ENCODE results near the gene OR4D1.
"Not testable (repeated sequence)": the region's sequence is repeated elsewhere in the genome, so short reads cannot be mapped to it uniquely, and the experiment has no call there.

Gene OR4D1

GRCh38 chr17:58120195-58120822, 27.9 kb upstream of the OR4D1 start:
- Histone ChIP-seq H3K9ac (ENCODE audit: low read length) (no peak overlapping the region), H3K4me3 (ENCODE audit: insufficient read depth in 1 of 2, low read depth in 1 of 2, low read length in 2 of 2) (no peak overlapping the region), H2AFZ (ENCODE audit: low read depth, low read length) (no peak overlapping the region), H3K36me3 (ENCODE audit: control insufficient read depth in 1 of 2, insufficient read depth in 2 of 2, low read depth in 1 of 2, low read length in 2 of 2) (no peaks in the 10 kb centered on the region), H3K4me1 (ENCODE audit: control insufficient read depth, insufficient read depth, low read depth, low read length) (no peaks in the 10 kb centered on the region), H3K27ac (ENCODE audit: low read length, poor library complexity, severe bottlenecking) (no peak overlapping the region), H2BK12ac (ENCODE audit: low read length in 2 of 2) (no peak overlapping the region), H3K14ac (ENCODE audit: low read length in 2 of 2) (no peak overlapping the region), H2BK120ac (ENCODE audit: low read depth, low read length) (no peak overlapping the region), H3K9me3 (ENCODE audit: control insufficient read depth, low read length) (no peaks in the 10 kb centered on the region), H3K23ac (ENCODE audit: low read length in 2 of 2) (no peak overlapping the region), H3K18ac (ENCODE audit: low read depth in 1 of 2, low read length in 2 of 2) (no peak overlapping the region), H2AK5ac (ENCODE audit: low read length, severe bottlenecking) (no peak overlapping the region), H4K91ac (ENCODE audit: low read length) (no peak overlapping the region), H3K4me2 (ENCODE audit: low read length, poor library complexity, severe bottlenecking) (no peak overlapping the region), H3K79me1 (replicated peaks; ENCODE audit: low read length, poor library complexity, severe bottlenecking) (no peaks in the 10 kb centered on the region), H3K4ac (ENCODE audit: low read depth in 1 of 2, low read length in 2 of 2) (no peak overlapping the region), H4K8ac (ENCODE audit: low read length) (no peak overlapping the region), H2BK5ac (ENCODE audit: low read depth, low read length, poor library complexity, severe bottlenecking) (no peak overlapping the region), H3K27me3 (ENCODE audit: control insufficient read depth in 1 of 2, insufficient read depth in 1 of 2, low read length in 2 of 2) (peaks cover 19 to 38% of the 10 kb centered on the region in 2 experiments), H2BK15ac (ENCODE audit: low read depth, poor library complexity, severe bottlenecking) (no peak overlapping the region)
- peak; percentile 65 for DNase-seq
- 0% methylated on average over 3 of the region's 7 CpGs for WGBS

- H3K4ac ChIP-seq (ENCODE audit: low read depth in 1 of 2, low read length in 2 of 2): no peak overlapping the region
- H3K14ac ChIP-seq (ENCODE audit: low read length in 2 of 2): no peak overlapping the region
- no peak overlapping the region for H4K8ac ChIP-seq (ENCODE audit: low read length)
- no peak overlapping the region for H3K9ac ChIP-seq (ENCODE audit: low read length)
- no peak overlapping the region for H3K18ac ChIP-seq (ENCODE audit: low read depth in 1 of 2, low read length in 2 of 2)
- H2BK15ac ChIP-seq (ENCODE audit: low read depth, poor library complexity, severe bottlenecking): no peak overlapping the region
- DNase-seq: peak; percentile 20
- no peak overlapping the region for H3K27ac ChIP-seq (ENCODE audit: low read length, poor library complexity, severe bottlenecking)
- H2BK120ac ChIP-seq (ENCODE audit: low read depth, low read length): no peak overlapping the region
- 64% methylated on average over 5 of the region's 5 CpGs for WGBS
- no peaks in the 10 kb centered on the region for H3K4me1 ChIP-seq (ENCODE audit: control insufficient read depth, insufficient read depth, low read depth, low read length)
- H3K79me1 ChIP-seq (replicated peaks; ENCODE audit: low read length, poor library complexity, severe bottlenecking): no peaks in the 10 kb centered on the region
- H2AFZ ChIP-seq (ENCODE audit: low read depth, low read length): no peak overlapping the region
- H4K91ac ChIP-seq (ENCODE audit: low read length): no peak overlapping the region
- H3K4me3 ChIP-seq (ENCODE audit: insufficient read depth in 1 of 2, low read depth in 1 of 2, low read length in 2 of 2): no peak overlapping the region
- H3K4me2 ChIP-seq (ENCODE audit: low read length, poor library complexity, severe bottlenecking): no peak overlapping the region
- no peaks in the 10 kb centered on the region for H3K9me3 ChIP-seq (ENCODE audit: control insufficient read depth, low read length)
- no peaks in the 10 kb centered on the region for H3K36me3 ChIP-seq (ENCODE audit: control insufficient read depth in 1 of 2, insufficient read depth in 2 of 2, low read depth in 1 of 2, low read length in 2 of 2)
- no peak overlapping the region for H2AK5ac ChIP-seq (ENCODE audit: low read length, severe bottlenecking)
- no peak overlapping the region for H2BK12ac ChIP-seq (ENCODE audit: low read length in 2 of 2)
- no peak overlapping the region for H2BK5ac ChIP-seq (ENCODE audit: low read depth, low read length, poor library complexity, severe bottlenecking)
- peaks cover 9 to 30% of the 10 kb centered on the region in 2 experiments for H3K27me3 ChIP-seq (ENCODE audit: control insufficient read depth in 1 of 2, insufficient read depth in 1 of 2, low read length in 2 of 2)
- H3K23ac ChIP-seq (ENCODE audit: low read length in 2 of 2): no peak overlapping the region
These were observed 26.3 kb upstream of the OR4D1 start for GRCh38 chr17:58121925-58122324.

- H3K27me3 ChIP-seq (ENCODE audit: control insufficient read depth in 1 of 2, insufficient read depth in 1 of 2, low read length in 2 of 2): peaks cover 10 to 26% of the 10 kb centered on the region in 2 experiments
- no peak overlapping the region for H4K8ac ChIP-seq (ENCODE audit: low read length)
- H2BK120ac ChIP-seq (ENCODE audit: low read depth, low read length): no peak overlapping the region
- H3K9ac ChIP-seq (ENCODE audit: low read length): no peak overlapping the region
- H3K4me3 ChIP-seq (ENCODE audit: insufficient read depth in 1 of 2, low read depth in 1 of 2, low read length in 2 of 2): no peak overlapping the region
- no peak overlapping the region for H2BK15ac ChIP-seq (ENCODE audit: low read depth, poor library complexity, severe bottlenecking)
- no peak overlapping the region for H2AK5ac ChIP-seq (ENCODE audit: low read length, severe bottlenecking)
- no peaks in the 10 kb centered on the region for H3K4me1 ChIP-seq (ENCODE audit: control insufficient read depth, insufficient read depth, low read depth, low read length)
- no peak overlapping the region for H3K23ac ChIP-seq (ENCODE audit: low read length in 2 of 2)
- H3K27ac ChIP-seq (ENCODE audit: low read length, poor library complexity, severe bottlenecking): no peak overlapping the region
- no peak overlapping the region for H2AFZ ChIP-seq (ENCODE audit: low read depth, low read length)
- H3K18ac ChIP-seq (ENCODE audit: low read depth in 1 of 2, low read length in 2 of 2): no peak overlapping the region
- no peak overlapping the region for H3K4ac ChIP-seq (ENCODE audit: low read depth in 1 of 2, low read length in 2 of 2)
- no peak overlapping the region for H2BK5ac ChIP-seq (ENCODE audit: low read depth, low read length, poor library complexity, severe bottlenecking)
- H3K4me2 ChIP-seq (ENCODE audit: low read length, poor library complexity, severe bottlenecking): no peak overlapping the region
- no peaks in the 10 kb centered on the region for H3K79me1 ChIP-seq (replicated peaks; ENCODE audit: low read length, poor library complexity, severe bottlenecking)
- H2BK12ac ChIP-seq (ENCODE audit: low read length in 2 of 2): no peak overlapping the region
- no peak overlapping the region for H3K14ac ChIP-seq (ENCODE audit: low read length in 2 of 2)
- no peak for DNase-seq
- no peaks in the 10 kb centered on the region for H3K9me3 ChIP-seq (ENCODE audit: control insufficient read depth, low read length)
- 48% methylated on average over 1 of the region's 1 CpG for WGBS
- no peaks in the 10 kb centered on the region for H3K36me3 ChIP-seq (ENCODE audit: control insufficient read depth in 1 of 2, insufficient read depth in 2 of 2, low read depth in 1 of 2, low read length in 2 of 2)
- H4K91ac ChIP-seq (ENCODE audit: low read length): no peak overlapping the region
These were observed 20.3 kb upstream of the OR4D1 start for GRCh38 chr17:58127846-58128245.

GRCh38 chr17:58132697-58133096, 15.5 kb upstream of the OR4D1 start:
- not testable (repeated sequence) for H3K4me3 ChIP-seq (ENCODE audit: insufficient read depth in 1 of 2, low read depth in 1 of 2, low read length in 2 of 2); H3K4me2 ChIP-seq (ENCODE audit: low read length, poor library complexity, severe bottlenecking); H3K9me3 ChIP-seq (ENCODE audit: control insufficient read depth, low read length); DNase-seq; H2BK12ac ChIP-seq (ENCODE audit: low read length in 2 of 2); H3K4ac ChIP-seq (ENCODE audit: low read depth in 1 of 2, low read length in 2 of 2); H3K18ac ChIP-seq (ENCODE audit: low read depth in 1 of 2, low read length in 2 of 2); H2AK5ac ChIP-seq (ENCODE audit: low read length, severe bottlenecking); H3K36me3 ChIP-seq (ENCODE audit: control insufficient read depth in 1 of 2, insufficient read depth in 2 of 2, low read depth in 1 of 2, low read length in 2 of 2); H2BK5ac ChIP-seq (ENCODE audit: low read depth, low read length, poor library complexity, severe bottlenecking); H4K91ac ChIP-seq (ENCODE audit: low read length); H3K14ac ChIP-seq (ENCODE audit: low read length in 2 of 2); H2AFZ ChIP-seq (ENCODE audit: low read depth, low read length); H3K9ac ChIP-seq (ENCODE audit: low read length); H2BK120ac ChIP-seq (ENCODE audit: low read depth, low read length); H3K79me1 ChIP-seq (replicated peaks; ENCODE audit: low read length, poor library complexity, severe bottlenecking); H3K23ac ChIP-seq (ENCODE audit: low read length in 2 of 2); H4K8ac ChIP-seq (ENCODE audit: low read length); H3K4me1 ChIP-seq (ENCODE audit: control insufficient read depth, insufficient read depth, low read depth, low read length); H3K27ac ChIP-seq (ENCODE audit: low read length, poor library complexity, severe bottlenecking); H2BK15ac ChIP-seq (ENCODE audit: low read depth, poor library complexity, severe bottlenecking)
- H3K27me3 ChIP-seq (ENCODE audit: control insufficient read depth in 1 of 2, insufficient read depth in 1 of 2, low read length in 2 of 2): peaks cover 36 to 43% of the 10 kb centered on the region in 2 experiments
- 100% methylated on average over 1 of the region's 5 CpGs for WGBS

All from mesenchymal stem cell (in vitro differentiated cells and primary cell).